Endometrial microvascular endothelial cells (primary cell): ENCODE results near the gene OR9I1. TPM values are rescaled to one million over a fixed set of nuclear protein-coding genes. Genes with fewer than 3 reads are reported as not detected.

Experiments used
- total RNA-seq: library from RNA; depleted of rRNA; stranded (reverse); fragments of >200 nt; gene quantifications from one replicate; pipeline ENCODE4 v1.2.3, GENCODE V29; 2015; ENCODE audit errors: inconsistent ontology term

Gene OR9I1
- total RNA-seq, 1 donor from 2014 or later: not detected

Other genes starting within 250 kb of the OR9I1 start
- not detected for gene OR9Q1, start 101.6 kb downstream of the OR9I1 start, total RNA-seq
- not detected for gene OR6Q1, start 94.6 kb downstream of the OR9I1 start, total RNA-seq
- not detected for gene OR9Q2, start 63.5 kb upstream of the OR9I1 start, total RNA-seq
- not detected for gene OR1S2, start 78.6 kb upstream of the OR9I1 start, total RNA-seq
- not detected for gene OR1S1, start 87.2 kb upstream of the OR9I1 start, total RNA-seq
- gene OR10Q1, start 103.4 kb upstream of the OR9I1 start, total RNA-seq: not detected
- not detected for gene OR10W1, start 142.7 kb upstream of the OR9I1 start, total RNA-seq
- not detected for gene OR5B17, start 233.5 kb upstream of the OR9I1 start, total RNA-seq